Measurements from ENCODE around the gene CCDC142.

DNA sequence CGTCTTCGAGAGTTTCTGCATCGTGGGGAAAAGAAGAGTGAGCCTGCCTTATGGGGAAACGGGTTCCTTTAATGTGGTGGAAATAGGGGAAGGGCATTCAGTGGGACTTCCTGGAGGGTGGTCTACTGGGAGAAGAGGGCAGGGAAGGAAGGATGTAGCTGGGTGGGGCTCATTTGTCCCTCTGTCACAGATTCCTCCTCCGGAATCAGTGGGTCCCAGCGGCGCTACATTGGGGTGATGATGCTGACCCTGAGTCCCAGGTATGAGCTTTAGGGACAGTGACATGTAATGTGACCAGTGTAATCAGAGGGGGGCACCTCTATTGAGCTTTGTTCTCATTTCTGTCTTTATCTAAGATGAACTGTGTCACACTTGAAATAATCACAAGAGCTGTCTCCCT lies 48.9 kb upstream of the CCDC142 start:
- TF ChIP-seq, protein P1, sequence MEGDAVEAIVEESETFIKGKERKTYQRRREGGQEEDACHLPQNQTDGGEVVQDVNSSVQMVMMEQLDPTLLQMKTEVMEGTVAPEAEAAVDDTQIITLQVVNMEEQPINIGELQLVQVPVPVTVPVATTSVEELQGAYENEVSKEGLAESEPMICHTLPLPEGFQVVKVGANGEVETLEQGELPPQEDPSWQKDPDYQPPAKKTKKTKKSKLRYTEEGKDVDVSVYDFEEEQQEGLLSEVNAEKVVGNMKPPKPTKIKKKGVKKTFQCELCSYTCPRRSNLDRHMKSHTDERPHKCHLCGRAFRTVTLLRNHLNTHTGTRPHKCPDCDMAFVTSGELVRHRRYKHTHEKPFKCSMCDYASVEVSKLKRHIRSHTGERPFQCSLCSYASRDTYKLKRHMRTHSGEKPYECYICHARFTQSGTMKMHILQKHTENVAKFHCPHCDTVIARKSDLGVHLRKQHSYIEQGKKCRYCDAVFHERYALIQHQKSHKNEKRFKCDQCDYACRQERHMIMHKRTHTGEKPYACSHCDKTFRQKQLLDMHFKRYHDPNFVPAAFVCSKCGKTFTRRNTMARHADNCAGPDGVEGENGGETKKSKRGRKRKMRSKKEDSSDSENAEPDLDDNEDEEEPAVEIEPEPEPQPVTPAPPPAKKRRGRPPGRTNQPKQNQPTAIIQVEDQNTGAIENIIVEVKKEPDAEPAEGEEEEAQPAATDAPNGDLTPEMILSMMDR (IDR thresholded peaks at IDR 0.05) = no peak
- no peak for TF ChIP-seq POLR2A (IDR thresholded peaks at IDR 0.05)
- no peak for TF ChIP-seq POLR2AphosphoS5 (IDR thresholded peaks at IDR 0.05)

All from prostate gland (tissue), 2 donors.